ENCODE measurements around the gene UBALD1.
"Not testable (repeated sequence)": the region's sequence is repeated elsewhere in the genome, so short reads cannot be mapped to it uniquely, and the experiment has no call there.

Gene UBALD1

GRCh38 chr16:4593086-4593485, 21.6 kb downstream of the UBALD1 start:
- DNase-seq: peak; percentile 46

GRCh38 chr16:4591706-4592470, 22.8 kb downstream of the UBALD1 start:
- no peak for DNase-seq

- DNase-seq: no peak
Observed at GRCh38 chr16:4591191-4591590, 23.5 kb downstream of the UBALD1 start.

GRCh38 chr16:4588961-4589360, 25.7 kb downstream of the UBALD1 start:
- DNase-seq: no peak

GRCh38 chr16:4588386-4588785, 26.3 kb downstream of the UBALD1 start:
- DNase-seq: no peak

- no peak for DNase-seq
Observed at GRCh38 chr16:4586291-4586690, 28.4 kb downstream of the UBALD1 start.

GRCh38 chr16:4583906-4584305, 30.8 kb downstream of the UBALD1 start:
- no peak for DNase-seq

- DNase-seq: no peak
Observed at GRCh38 chr16:4580250-4580649, 34.4 kb downstream of the UBALD1 start.

GRCh38 chr16:4578961-4579530, 35.6 kb downstream of the UBALD1 start:
- DNase-seq: no peak

GRCh38 chr16:4576008-4576407, 38.7 kb downstream of the UBALD1 start:
- DNase-seq: no peak

- DNase-seq: no peak
Observed at GRCh38 chr16:4574919-4575705, 39.6 kb downstream of the UBALD1 start.

GRCh38 chr16:4573926-4574325, 40.8 kb downstream of the UBALD1 start:
- not testable (repeated sequence) for DNase-seq

GRCh38 chr16:4572715-4573114, 42.0 kb downstream of the UBALD1 start:
- no peak for DNase-seq

- no peak for DNase-seq
Observed at GRCh38 chr16:4570688-4571321, 43.9 kb downstream of the UBALD1 start.

GRCh38 chr16:4570086-4570485, 44.6 kb downstream of the UBALD1 start:
- DNase-seq: no peak

GRCh38 chr16:4566144-4566543, 48.5 kb downstream of the UBALD1 start:
- no peak for DNase-seq

GRCh38 chr16:4564661-4565267, 49.9 kb downstream of the UBALD1 start:
- DNase-seq: no peak

- DNase-seq: no peak
Observed at GRCh38 chr16:4561596-4561995, 53.1 kb downstream of the UBALD1 start.

All from NCI-H1417 treated with DMSO at 0.1 percent for 48 hours (cell line).